Mammary epithelial cell (primary cell): ENCODE measurements around the gene TSPAN9.

Source experiments
- CTCF ChIP-seq, 2 donors: IDR thresholded peaks in 1 of 2; conservative IDR thresholded peaks in 1 of 2; 2 replicates each; pipeline ENCODE4 v1.5.1; 2011 to 2012; ENCODE audit warnings: inconsistent platforms in 2 of 2, low read length in 2 of 2, mild to moderate bottlenecking in 2 of 2, control low read depth in 1 of 2, low read depth in 1 of 2; ENCODE audit not compliant: insufficient read depth in 1 of 2; ENCODE audit errors: extremely low read depth in 1 of 2
- EZH2 ChIP-seq: IDR thresholded peaks from 2 replicates; pipeline ENCODE4 v1.6.1; 2012; ENCODE audit warnings: low read length, inconsistent platforms, borderline replicate concordance

DNA sequence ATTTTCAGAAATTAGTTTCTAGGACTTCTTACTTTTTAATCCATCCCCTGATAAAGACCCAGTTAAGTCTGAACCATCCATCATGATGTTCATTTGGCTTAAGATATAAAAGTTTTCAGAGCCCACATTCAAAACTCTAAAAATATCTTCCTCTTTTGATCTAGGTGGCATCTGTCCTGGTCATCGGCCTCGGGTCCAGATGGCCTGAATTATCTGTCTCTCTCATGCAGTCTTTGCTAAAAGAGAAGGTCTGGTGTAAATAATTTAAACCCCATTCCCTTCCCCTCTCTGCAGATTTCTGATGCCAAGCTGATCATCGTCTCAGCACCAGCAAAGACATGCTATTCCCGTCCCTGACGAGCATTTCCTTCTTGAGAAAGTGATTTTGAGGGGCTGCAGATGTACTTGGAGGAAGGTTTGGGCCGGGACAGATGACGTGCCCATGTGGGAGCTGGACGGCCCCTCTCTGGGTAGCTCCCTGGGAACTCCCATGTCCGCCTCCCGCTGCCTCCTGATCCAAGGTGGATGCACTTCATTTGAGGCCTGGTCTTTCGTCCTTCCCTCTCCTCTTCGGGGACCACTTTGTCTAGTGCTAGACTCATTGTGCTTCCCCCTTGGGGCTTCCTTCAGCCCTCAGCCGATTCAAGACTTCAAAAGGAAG, 240.8 kb downstream of the TSPAN9 start:
- TF ChIP-seq CTCF (conservative IDR thresholded peaks at IDR 0.05 in 1 of 2, IDR thresholded peaks at IDR 0.05 in 1 of 2; ENCODE audit: extremely low read depth in 1 of 2, insufficient read depth in 1 of 2, low read depth in 1 of 2, low read length in 2 of 2): no peak
- TF ChIP-seq EZH2: no peak
